Left lung (tissue), 10 donors: ENCODE data around the gene SERHL2. TPM values are rescaled to one million over a fixed set of nuclear protein-coding genes. Genes with fewer than 3 reads are reported as not detected.

Experiments
- ATAC-seq: fragments of 200-7000 bp; cut with Tn5 transposase; one replicate; pipeline ENCODE4 v1.9.1; 2020; ENCODE audit warnings: moderate library complexity
- DNase-seq, 4 donors: peaks; one replicate each; pipeline ENCODE4 v3.0.0-alpha.2; 2013 to 2020
- H3K27ac ChIP-seq, 2 donors: fragments of 200-600 bp; sonication (generic) in 1 of 2; one replicate each; pipeline versions ENCODE4 v1.5.0 to v1.8.0; 2020 to 2021
- H3K27me3 ChIP-seq, 2 donors: fragments of 200-600 bp; sonication (generic) in 1 of 2; one replicate each; pipeline versions ENCODE4 v1.5.0 to v1.8.0; 2020 to 2021
- H3K36me3 ChIP-seq, 2 donors: fragments of 200-600 bp; sonication (generic) in 1 of 2; one replicate each; pipeline versions ENCODE4 v1.5.0 to v1.8.0; 2020 to 2021
- H3K4me1 ChIP-seq, 2 donors: fragments of 200-600 bp; one replicate each; pipeline ENCODE4 v1.8.0; 2021
- H3K4me3 ChIP-seq, 2 donors: fragments of 200-600 bp; sonication (generic) in 1 of 2; one replicate each; pipeline versions ENCODE4 v1.5.0 to v1.8.0; 2020 to 2021; ENCODE audit warnings: mild to moderate bottlenecking in 1 of 2
- H3K9me3 ChIP-seq, 2 donors: fragments of 200-600 bp; sonication (generic) in 1 of 2; one replicate each; pipeline versions ENCODE4 v1.5.0 to v1.8.0; 2020 to 2021
- CTCF ChIP-seq, 2 donors: fragments of 200-600 bp; sonication (generic) in 1 of 2; IDR thresholded peaks; one replicate each; pipeline versions ENCODE4 v1.5.0 to v1.8.0; 2021; ENCODE audit warnings: antibody characterized with exemption in 2 of 2
- intact Hi-C, 2 donors: fragments of 100-400 bp; cut with DNase I; formaldehyde crosslinking; loops; one replicate each; pipeline versions ENCODE4 v1.11.2 to v1.14.2; 2022
- polyA plus RNA-seq, 6 donors: library from polyadenylated mRNA; unstranded; fragments of 120-200 nt; gene quantifications; one replicate each; pipeline ENCODE4 v1.2.1, GENCODE V29; 2013; ENCODE audit not compliant: insufficient read length in 6 of 6
- total RNA-seq, 2 donors: library from RNA; stranded (reverse); fragmentation: NEBNext Ultra II Directional; extraction: Animal tissue kit (Norgen Biotek cat#: 25700); gene quantifications; one replicate each; pipeline ENCODE4 v1.2.1, GENCODE V29; 2021
- donor health status: DM: no; HTN: yes; CAD: no.
- donor health status: DM: no; HTN: no; CAD: no.

Gene SERHL2
- total and polyA plus RNA-seq, 8 donors: 2.1 to 10.2 (median 8.9) TPM

- no peak for TF ChIP-seq CTCF (IDR thresholded peaks at IDR 0.05)
- DNase-seq (no peak), ATAC-seq (no peak)
- Histone ChIP-seq H3K9me3 (no peaks in the 10 kb centered on the region), H3K4me1 (peaks cover 0 to 7% of the 10 kb centered on the region in 2 donors), H3K27me3 (no peaks in the 10 kb centered on the region), H3K4me3 (no peak overlapping the region), H3K27ac (no peak overlapping the region), H3K36me3 (peaks cover 0 to 100% of the 10 kb centered on the region in 2 donors)
- intact Hi-C loops: no loop called here
Measured at GRCh38 chr22:42595434-42595833, 41.7 kb downstream of the SERHL2 start.

- Histone ChIP-seq H3K9me3 (no peaks in the 10 kb centered on the region), H3K4me1 (peaks cover 0 to 7% of the 10 kb centered on the region in 2 donors), H3K27me3 (no peaks in the 10 kb centered on the region), H3K27ac (no peak overlapping the region), H3K4me3 (no peak overlapping the region), H3K36me3 (peaks cover 0 to 100% of the 10 kb centered on the region in 2 donors)
- intact Hi-C loops: no loop called here
- ATAC-seq (peak; percentile 79), DNase-seq (no peak)
- TF ChIP-seq CTCF (IDR thresholded peaks at IDR 0.05): no peak
Measured at GRCh38 chr22:42596336-42596735, 42.6 kb downstream of the SERHL2 start.

- Histone ChIP-seq H3K9me3 (no peaks in the 10 kb centered on the region), H3K4me1 (peaks cover 6 to 7% of the 10 kb centered on the region in 2 donors), H3K4me3 (no peak overlapping the region), H3K36me3 (peaks cover 0 to 100% of the 10 kb centered on the region in 2 donors), H3K27ac (no peak overlapping the region), H3K27me3 (no peaks in the 10 kb centered on the region)
- intact Hi-C loops: no loop called here
- ATAC-seq (no peak), DNase-seq (no peak)
- TF ChIP-seq CTCF (IDR thresholded peaks at IDR 0.05): no peak
Measured at GRCh38 chr22:42596863-42597530, 43.2 kb downstream of the SERHL2 start.

- ATAC-seq (no peak), DNase-seq (no peak)
- no peak overlapping the region for H3K4me3 ChIP-seq
- no peaks in the 10 kb centered on the region for H3K27me3 ChIP-seq
- no peak for TF ChIP-seq CTCF (IDR thresholded peaks at IDR 0.05)
- peaks cover 10 to 44% of the 10 kb centered on the region in 2 donors for H3K4me1 ChIP-seq
- no peaks in the 10 kb centered on the region for H3K9me3 ChIP-seq
- intact Hi-C loops: no loop called here
- H3K27ac ChIP-seq: peak overlapping the region; percentile 29 to 45
- H3K36me3 ChIP-seq: peaks cover 0 to 75% of the 10 kb centered on the region in 2 donors
Measured at GRCh38 chr22:42601879-42602465, 48.2 kb downstream of the SERHL2 start.

- Histone ChIP-seq H3K27me3 (no peaks in the 10 kb centered on the region), H3K36me3 (peaks cover 0 to 70% of the 10 kb centered on the region in 2 donors), H3K9me3 (no peaks in the 10 kb centered on the region), H3K4me1 (peaks cover 10 to 44% of the 10 kb centered on the region in 2 donors), H3K4me3 (no peak overlapping the region), H3K27ac (peak overlapping the region; percentile 29 to 45)
- DNase-seq (no peak), ATAC-seq (peak; percentile 41)
- TF ChIP-seq CTCF (IDR thresholded peaks at IDR 0.05): no peak
- intact Hi-C loops: no loop called here
Measured at GRCh38 chr22:42602470-42602869, 48.7 kb downstream of the SERHL2 start.
